HFF-Myc (cell line): Measurements from ENCODE around the gene LMBR1L.

Source experiments
- DNase-seq: peaks from one replicate; pipeline ENCODE4 v3.0.0-alpha.2; 2011; ENCODE audit warnings: low read depth; ENCODE audit errors: extremely low read depth
- H3K4me3 ChIP-seq: replicated peaks from 2 replicates; pipeline ENCODE4 v1.5.1; 2011; ENCODE audit warnings: low read depth, mild to moderate bottlenecking, control low read depth, low read length
- TF ChIP-seq, protein P1 (sequence below): IDR thresholded peaks from 2 replicates; pipeline ENCODE4 v1.5.1; 2012; ENCODE audit warnings: mild to moderate bottlenecking, low read depth, low read length, control low read depth; ENCODE audit errors: missing control alignments

LMBR1L gene

DNA sequence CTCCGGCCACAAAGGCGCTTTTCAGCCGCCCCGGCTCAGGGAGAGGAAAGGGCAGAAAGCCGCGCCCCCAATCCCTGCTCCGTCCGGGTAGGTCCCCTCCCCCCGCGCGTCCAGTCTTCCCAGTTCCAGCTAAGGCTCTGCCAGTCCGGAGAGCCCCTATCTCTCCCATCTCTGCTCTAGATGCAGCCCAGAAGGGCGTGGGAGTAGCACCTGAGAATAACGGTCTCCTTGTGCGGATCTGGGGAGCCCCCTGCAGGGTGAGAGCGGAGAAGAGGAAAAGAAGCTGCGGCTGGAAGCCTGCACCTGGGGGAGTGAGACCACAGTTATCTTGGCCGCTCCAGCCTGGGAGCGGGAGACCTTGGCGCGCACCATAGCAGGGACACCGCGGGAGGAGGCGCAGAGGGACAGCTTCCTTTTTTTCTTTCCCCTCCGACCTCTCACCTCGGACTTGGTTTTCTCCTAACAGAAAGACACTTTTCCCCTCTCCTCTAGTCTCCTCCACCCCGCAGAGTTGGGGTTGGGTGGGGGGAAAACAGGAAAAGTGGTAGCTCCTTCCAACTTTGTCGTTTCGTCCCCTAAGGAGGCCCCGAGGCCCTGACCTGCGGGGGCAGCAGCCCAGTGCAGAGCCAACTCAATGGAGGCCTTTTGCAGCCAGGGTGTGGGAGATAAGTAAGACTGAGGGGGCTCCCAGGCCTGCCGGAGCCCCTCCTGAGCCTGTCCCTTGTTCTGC, 18.4 kb downstream of the LMBR1L start:
- H3K4me3 ChIP-seq, result peak overlapping the region; percentile 18; the same call in 1 of the 2 replicates

DNA sequence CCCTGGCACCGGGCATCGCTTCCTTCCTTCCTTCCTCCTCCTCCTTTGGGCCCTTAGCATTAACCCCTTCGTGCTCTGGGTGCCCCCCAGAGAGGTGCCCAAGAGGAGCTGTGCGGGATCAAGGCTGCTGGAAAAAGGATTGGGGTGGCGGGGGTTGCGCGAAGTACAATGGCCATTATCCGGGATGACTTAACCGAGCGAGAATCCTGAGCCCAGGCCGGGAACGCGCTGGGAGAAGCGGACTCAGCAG, 18.9 kb downstream of the LMBR1L start:
- peak overlapping the region; percentile 18; the same call in 1 of the 2 replicates for H3K4me3 ChIP-seq
- TF ChIP-seq, protein P1, sequence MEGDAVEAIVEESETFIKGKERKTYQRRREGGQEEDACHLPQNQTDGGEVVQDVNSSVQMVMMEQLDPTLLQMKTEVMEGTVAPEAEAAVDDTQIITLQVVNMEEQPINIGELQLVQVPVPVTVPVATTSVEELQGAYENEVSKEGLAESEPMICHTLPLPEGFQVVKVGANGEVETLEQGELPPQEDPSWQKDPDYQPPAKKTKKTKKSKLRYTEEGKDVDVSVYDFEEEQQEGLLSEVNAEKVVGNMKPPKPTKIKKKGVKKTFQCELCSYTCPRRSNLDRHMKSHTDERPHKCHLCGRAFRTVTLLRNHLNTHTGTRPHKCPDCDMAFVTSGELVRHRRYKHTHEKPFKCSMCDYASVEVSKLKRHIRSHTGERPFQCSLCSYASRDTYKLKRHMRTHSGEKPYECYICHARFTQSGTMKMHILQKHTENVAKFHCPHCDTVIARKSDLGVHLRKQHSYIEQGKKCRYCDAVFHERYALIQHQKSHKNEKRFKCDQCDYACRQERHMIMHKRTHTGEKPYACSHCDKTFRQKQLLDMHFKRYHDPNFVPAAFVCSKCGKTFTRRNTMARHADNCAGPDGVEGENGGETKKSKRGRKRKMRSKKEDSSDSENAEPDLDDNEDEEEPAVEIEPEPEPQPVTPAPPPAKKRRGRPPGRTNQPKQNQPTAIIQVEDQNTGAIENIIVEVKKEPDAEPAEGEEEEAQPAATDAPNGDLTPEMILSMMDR, result no peak
- DNase-seq, result no peak

More for the DNA sequence above, 18.4 kb downstream of the LMBR1L start:
- no peak for DNase-seq
- TF ChIP-seq, protein P1, result peak; percentile 55

DNA sequence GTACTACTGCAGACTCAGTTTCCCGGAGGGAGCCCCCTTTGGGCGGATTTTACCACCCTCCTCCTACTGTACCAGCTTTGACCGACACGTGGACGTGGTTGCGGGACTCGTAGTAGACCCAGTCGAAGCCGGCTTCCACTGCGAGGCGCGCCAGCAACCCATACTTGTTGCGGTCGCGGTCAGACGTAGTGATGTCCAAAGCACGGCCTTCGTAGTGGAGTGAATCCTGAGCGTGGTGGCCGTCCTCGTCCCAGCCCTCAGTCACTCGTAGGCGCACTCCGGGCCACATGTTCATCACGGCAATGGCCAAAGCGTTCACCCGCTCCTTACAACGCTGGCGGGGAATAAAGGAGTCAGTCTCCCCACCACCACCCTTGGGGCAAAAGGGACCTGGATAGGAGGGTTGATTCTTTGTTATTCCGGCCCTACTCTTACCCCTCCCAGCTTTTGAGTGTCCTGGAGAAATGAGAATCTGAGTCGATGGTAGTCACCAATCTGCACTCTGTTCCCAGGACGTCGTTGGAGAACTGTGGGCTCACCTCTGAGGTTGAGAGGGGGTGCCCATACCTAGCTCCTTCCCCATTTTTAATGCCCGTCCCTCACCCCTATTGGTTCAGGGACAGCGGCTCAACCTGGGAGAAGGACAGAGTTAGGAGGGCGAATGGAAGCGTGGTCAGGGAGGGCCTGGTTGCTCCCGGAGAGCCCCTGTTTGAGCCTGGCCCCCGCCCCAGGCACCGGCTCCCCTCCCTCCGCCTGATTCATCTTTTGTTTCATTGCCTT, 19.4 kb downstream of the LMBR1L start:
- H3K4me3 ChIP-seq, result no peak overlapping the region

DNA sequence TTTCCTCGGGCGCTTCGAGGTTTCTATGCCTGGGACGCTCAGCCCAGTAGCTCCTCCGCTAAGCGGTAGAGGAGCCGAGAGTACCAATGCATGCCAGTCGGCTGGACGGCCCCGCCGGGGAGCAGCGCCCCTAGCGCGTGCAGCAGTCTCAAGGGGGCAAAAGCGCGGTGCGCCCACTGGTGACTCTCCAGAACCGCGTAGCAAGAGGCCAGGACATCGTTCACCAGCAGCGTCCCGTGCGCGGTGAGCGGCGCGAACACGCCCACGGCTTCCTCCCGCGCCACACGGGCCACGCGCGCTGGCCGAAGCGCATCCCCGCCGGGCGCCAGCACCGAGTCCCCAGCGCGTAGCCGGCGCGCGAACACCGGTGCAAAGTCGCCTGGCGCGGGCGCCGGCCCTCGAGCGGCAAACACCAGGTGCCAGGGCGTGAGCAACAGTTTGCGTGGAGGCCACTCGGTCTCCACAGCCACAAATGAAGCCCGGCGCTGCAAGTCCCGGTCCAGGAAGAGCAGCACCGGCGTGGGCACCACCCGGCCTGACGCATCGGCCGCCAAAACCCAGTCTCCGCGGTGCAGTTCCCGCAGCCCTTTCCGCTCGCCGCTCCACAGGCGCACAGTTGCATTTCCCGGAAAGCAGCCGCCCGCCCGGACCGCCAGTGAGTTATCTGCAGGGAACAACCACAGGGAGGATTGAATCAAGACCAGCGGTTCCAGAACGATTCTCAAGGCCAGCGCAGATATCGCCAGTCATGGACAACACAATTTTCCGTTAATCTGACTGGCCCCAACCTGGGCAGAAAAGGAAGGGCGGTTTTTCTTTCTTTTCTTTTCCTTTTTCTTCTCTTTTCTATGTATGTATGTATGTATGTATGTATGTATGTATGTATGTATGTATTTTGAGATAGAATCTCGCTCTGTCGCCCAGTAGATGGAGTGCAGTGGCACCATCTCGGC, 20.6 kb downstream of the LMBR1L start:
- no peak for DNase-seq
- TF ChIP-seq, protein P1, result peak; percentile 32
- peak overlapping the region; percentile 26 for H3K4me3 ChIP-seq

More for the DNA sequence above, 19.4 kb downstream of the LMBR1L start:
- no peak for DNase-seq
- TF ChIP-seq, protein P1, result no peak

DNA sequence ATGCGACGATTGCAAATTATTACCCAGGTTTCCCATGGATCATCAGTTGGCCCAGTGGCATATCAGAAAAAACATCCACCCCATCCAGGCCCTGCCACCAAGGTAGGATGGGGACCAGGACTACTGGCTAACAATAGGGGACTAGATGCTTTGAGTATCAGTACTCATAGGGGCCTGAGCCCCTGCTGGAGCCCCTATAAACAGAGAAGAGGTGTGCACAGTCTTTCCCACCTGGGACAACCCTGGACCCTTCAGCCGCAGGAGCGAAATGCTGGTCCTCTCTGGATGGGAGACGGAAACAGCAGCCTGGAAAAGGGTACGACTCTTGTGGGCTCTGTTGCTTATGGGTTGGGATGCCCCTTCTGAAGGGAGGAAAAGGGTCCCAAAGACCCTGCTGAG, 21.7 kb downstream of the LMBR1L start:
- no peak overlapping the region for H3K4me3 ChIP-seq
- TF ChIP-seq, protein P1, result no peak
- DNase-seq, result no peak

DNA sequence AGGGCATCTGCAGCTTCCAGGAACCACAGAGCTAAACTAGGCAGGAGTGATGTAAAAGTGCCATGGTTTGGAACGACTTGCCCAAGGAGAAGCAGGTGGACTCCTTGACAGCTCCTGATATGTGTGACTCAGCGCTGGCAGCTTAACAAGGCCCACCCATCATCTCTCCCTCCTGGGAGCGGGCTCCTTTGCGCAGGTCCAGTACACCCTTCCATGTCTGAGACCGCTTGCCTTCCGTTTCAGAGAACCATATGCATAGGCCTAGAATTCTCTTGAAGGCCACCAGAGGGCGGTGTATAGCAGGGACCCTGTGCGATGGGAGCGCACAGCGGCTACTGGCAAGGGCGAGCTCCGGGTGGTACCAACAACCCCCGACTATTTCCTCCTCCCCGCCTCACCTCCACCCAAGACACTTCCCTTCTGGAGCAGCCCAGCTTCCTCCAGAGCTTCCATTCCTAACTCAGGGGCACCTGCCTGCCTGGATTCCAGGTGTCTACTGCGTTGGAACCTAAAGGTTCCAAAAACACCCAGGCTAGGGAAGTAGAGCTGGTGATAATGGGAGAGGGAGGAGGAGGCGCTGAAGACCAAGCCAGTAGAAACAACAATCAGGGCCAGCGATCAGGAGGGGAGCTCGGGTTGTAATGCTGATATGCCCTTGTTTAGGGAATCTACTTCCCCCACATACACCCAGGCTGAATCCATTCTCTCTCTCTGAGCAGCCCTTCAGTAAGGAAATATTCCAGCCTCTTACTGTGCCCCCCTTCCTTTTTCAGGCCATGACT, 22.3 kb downstream of the LMBR1L start:
- no peak overlapping the region for H3K4me3 ChIP-seq
- DNase-seq, result peak; percentile 71
- TF ChIP-seq, protein P1, result peak; percentile 91
